Activated naive CD4-positive, alpha-beta T cell treated with anti-CD3 and anti-CD28 coated beads, Interleukin-2, amount 50 U/mL, for 72 hours (primary cell): ENCODE measurements around the gene GASK1B. TPM values are rescaled to one million over a fixed set of nuclear protein-coding genes. Genes with fewer than 3 reads are reported as not detected.

Experiments
- total RNA-seq, 2 donors: library from RNA; stranded (reverse); gene quantifications; one replicate each; pipeline ENCODE4 v1.2.3, GENCODE V29; 2022

GASK1B gene
- total RNA-seq, 2 donors from 2014 or later, result not detected

Other genes starting within 250 kb of the GASK1B start
- gene TMEM144, start 37.5 kb upstream of the GASK1B start, total RNA-seq, result under 1 TPM; 0.60 to 0.71 TPM